Urinary bladder (tissue), 4 donors: ENCODE results near the gene ABR. TPM values are rescaled to one million over a fixed set of nuclear protein-coding genes. Genes with fewer than 3 reads are reported as not detected.

Experiments
- DNase-seq: peaks from one replicate; pipeline ENCODE4 v3.0.0-alpha.2; 2015; ENCODE audit errors: extremely low spot score
- H3K27ac ChIP-seq: one replicate; pipeline ENCODE4 v1.5.1; 2013; ENCODE audit warnings: low read depth, mild to moderate bottlenecking, moderate library complexity
- H3K36me3 ChIP-seq: one replicate; pipeline ENCODE4 v1.6.1; 2013; ENCODE audit warnings: mild to moderate bottlenecking, moderate library complexity; ENCODE audit not compliant: insufficient read depth
- H3K4me1 ChIP-seq: one replicate; pipeline ENCODE4 v1.6.1; 2013; ENCODE audit warnings: mild to moderate bottlenecking, moderate library complexity; ENCODE audit not compliant: insufficient read depth
- H3K4me3 ChIP-seq: one replicate; pipeline ENCODE4 v1.5.1; 2013; ENCODE audit warnings: low read depth, low read length
- whole genome bisulfite sequencing: extraction: QIAGEN DNeasy Blood & Tissue Kit; methylation state at CpG from one replicate; pipeline ENCODE4 v1.1.7; 2013; 5-methylcytosine and 5-hydroxymethylcytosine counted together
- polyA plus RNA-seq: library from polyadenylated mRNA; stranded (reverse); fragments of 200-250 nt; gene quantifications from one replicate; pipeline ENCODE4 v1.2.3, GENCODE V29; 2013
- total RNA-seq: library from RNA; depleted of rRNA; stranded (reverse); fragments of >200 nt; gene quantifications from one replicate; pipeline ENCODE4 v1.2.3, GENCODE V29; 2014
- donor health status: healthy with polysubstance abuse.
- donor health status: healthy.

The ABR gene
- total and polyA plus RNA-seq, 2 donors = 37.1 to 53.9 TPM

DNA sequence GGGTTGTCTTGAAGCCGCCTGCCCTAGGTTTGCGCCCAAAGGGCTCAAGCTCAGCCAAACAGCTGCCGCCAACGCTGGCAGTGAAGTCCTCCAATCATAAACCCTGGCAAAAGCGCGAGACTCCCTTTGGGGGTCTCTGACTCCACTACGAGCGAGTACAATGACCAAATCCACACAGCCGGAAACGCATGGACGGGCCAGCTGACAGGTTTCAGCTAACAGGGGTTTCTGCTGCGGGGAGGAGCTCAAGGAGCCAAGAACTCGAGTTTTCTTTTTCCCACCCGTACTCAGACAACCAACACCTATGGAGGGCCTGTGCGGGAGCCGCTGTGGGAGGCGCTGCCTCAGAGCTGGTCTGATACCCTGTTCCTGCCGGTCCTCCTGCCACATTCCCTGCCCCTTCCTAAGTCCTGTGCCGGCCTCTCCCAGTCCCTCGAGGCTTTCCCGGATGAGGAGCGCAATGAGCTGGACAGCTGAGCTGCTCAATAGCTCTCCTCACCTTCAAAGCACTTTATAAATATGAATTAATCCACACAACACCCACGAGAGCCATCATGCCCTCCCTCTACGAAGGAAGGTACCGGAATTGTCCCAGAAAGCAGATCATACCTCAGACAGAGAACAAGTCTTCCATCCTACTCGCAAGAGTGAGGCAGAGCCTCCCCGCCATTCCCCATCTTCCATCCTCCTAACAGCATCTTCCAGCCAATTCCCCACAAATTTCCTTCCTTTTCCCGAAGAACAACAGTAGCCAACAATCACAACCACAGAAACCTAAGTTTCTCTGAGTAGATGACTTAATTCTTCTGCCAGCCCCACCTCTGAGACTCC, 6.1 kb downstream of the ABR start:
- Histone ChIP-seq H3K36me3 (no peaks in the 10 kb centered on the region), H3K4me1 (no peaks in the 10 kb centered on the region), H3K27ac (no peak overlapping the region), H3K4me3 (no peak overlapping the region)
- 83% methylated on average over 28 of the region's 28 CpGs for WGBS
- no peak for DNase-seq

DNA sequence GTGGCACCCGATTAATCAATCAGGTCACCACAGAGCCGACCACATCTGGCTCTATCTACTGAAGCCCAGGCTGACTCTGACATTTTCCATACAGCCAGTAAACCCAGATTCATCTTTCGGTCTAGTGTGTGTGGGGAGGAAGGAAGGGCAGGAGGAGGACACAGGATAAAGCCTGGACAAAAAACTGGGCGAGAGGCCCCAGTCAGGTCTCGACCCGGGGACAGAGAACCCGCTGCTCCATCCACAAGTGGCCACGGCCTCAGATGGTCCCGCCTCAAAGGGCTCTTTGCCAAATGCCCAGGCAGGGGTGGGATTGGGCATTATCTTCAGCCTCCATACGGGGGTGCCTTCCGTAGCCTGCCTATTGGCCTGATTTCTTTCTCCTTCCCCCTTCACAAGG, 7.8 kb downstream of the ABR start:
- DNase-seq = no peak
- Histone ChIP-seq H3K36me3 (no peaks in the 10 kb centered on the region), H3K4me3 (no peak overlapping the region), H3K4me1 (no peaks in the 10 kb centered on the region), H3K27ac (no peak overlapping the region)
- WGBS = 79% methylated on average over 11 of the region's 11 CpGs

DNA sequence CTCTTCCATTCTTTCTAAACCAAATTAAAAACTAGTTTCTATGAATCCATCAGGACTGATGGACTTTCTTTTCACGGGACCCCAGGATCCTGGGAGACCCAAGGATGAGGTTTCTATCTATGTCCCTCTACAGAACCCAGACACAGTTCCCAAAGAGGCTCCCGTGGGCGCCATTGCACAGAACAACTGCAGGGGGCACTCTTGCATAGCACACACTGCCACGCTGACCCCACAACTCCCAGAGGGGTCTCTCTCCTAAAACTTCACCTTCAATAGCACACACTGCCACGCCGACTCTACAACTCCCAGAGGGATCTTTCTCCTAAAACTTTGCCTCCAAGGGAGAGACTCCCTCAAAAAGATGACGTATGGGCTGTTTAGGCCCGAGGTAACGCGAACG, 9.0 kb downstream of the ABR start:
- no peaks in the 10 kb centered on the region for H3K4me1 ChIP-seq
- no peak for DNase-seq
- WGBS = 89% methylated on average over 11 of the region's 11 CpGs
- no peaks in the 10 kb centered on the region for H3K36me3 ChIP-seq
- H3K27ac ChIP-seq = no peak overlapping the region
- no peak overlapping the region for H3K4me3 ChIP-seq

DNA sequence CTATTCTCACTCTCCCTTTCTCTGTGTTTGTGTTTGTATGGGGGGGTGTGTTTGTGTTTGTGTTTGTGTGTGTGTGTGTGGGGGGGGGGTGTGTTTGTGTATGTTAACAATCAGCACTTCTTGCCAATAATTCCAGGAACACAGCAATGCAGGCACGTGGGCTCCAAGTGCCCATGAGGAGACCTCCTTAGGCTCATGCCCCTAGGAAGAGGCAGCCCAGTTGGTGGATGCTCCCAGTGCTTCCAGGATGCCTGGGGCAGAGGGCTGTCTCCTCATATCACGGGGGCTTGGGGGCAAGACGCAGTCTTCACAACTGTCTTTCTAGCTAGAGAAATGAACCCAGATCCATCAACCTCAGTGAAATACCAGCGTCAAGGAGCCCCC, 9.9 kb downstream of the ABR start:
- Histone ChIP-seq H3K4me3 (no peak overlapping the region), H3K27ac (no peak overlapping the region), H3K36me3 (no peaks in the 10 kb centered on the region), H3K4me1 (no peaks in the 10 kb centered on the region)
- DNase-seq = no peak
- 83% methylated on average over 4 of the region's 4 CpGs for WGBS

DNA sequence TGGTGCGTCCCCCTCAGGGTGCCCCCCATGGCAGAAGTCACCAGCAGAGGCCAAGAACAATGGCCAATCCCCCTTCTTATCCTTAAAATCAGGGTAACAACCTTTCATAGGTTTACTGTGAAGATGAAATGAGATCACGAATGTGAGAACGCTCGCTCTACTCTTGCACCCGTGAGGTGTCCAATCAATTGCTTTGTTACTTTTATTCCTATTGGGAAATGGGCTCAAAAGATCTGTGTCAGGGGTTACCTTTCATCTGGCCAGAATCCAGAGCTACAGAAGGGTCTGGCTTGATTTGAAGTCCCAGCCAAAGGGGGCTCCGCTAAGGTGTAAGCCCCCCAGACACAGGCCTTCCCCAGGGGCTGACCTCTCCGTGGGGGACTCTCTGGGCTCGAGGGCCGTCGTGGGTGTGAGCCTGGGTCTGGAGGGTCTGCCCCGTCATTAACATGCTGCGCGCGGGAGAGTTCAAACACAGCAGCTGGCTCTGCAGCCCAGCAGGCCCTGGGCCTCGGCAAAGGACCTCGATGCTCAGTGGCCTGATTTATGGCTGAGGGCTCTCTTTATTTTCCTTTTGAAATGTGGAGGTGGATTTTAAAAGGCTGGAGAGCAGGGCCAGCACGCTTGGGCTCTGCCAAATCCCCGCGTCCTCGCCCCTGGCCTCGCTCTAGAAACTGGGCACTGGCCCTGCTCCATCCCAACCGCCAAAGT, 10.4 kb downstream of the ABR start:
- no peak for DNase-seq
- WGBS = 80% methylated on average over 22 of the region's 22 CpGs
- H3K4me1 ChIP-seq = no peaks in the 10 kb centered on the region
- H3K27ac ChIP-seq = no peak overlapping the region
- no peak overlapping the region for H3K4me3 ChIP-seq
- no peaks in the 10 kb centered on the region for H3K36me3 ChIP-seq

DNA sequence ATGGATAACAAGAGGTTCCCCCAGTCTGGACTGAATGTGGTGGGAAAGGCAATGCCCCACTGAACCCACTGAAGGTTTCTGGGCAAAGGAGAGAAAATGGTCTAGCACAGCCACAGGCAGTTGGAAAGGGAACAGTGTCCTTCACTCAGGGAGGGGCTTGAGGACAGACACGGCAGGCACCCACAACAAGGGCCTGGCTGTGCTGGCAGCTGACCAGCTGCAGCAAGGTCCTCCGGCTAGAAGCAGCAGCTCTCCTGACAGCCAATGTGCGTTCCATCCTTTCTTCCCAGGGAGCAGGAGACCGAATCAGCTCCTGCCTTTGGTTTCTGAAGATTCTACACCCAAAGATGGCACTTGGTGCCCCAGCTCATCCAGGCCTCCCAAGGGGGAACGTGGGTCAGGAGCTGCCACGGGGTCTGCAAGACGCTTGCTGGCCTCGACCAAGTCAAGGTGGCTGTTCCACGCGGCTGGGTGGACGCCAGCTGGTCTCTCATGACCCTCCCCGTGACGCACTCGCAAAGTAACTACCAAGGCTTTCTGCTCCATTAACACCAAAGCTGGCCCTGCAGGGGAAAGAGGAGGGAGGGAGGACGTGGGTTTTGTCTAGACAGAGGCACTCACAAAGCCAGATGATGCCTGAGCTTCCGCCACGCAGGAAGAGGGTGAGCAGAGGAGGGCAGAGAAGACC, 11.1 kb downstream of the ABR start:
- Histone ChIP-seq H3K27ac (no peak overlapping the region), H3K36me3 (no peaks in the 10 kb centered on the region), H3K4me3 (no peak overlapping the region), H3K4me1 (no peaks in the 10 kb centered on the region)
- DNase-seq = no peak
- WGBS = 83% methylated on average over 17 of the region's 17 CpGs

DNA sequence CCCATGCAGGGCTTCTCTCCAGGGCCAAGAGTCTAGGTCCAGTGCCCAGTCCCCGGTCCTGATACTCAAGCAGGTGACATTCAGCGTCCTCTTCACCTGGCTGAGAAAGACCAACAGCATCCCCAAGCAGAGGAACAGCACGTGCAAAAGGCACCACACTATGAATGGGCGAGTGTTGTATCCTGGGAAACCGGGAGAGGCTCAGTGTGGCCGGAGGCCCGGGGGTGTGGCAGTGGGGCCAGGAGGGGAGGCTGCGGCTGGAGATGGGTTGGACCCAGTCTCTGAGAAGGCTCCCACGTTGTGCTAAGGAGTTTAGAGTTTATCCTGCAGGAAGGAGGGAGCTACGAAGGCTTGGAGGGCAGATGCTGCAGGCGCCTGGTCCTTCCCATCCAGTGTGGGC, 13.5 kb downstream of the ABR start:
- DNase-seq = no peak
- Histone ChIP-seq H3K4me1 (no peaks in the 10 kb centered on the region), H3K36me3 (no peaks in the 10 kb centered on the region), H3K4me3 (no peak overlapping the region), H3K27ac (no peak overlapping the region)
- WGBS = 69% methylated on average over 11 of the region's 11 CpGs

DNA sequence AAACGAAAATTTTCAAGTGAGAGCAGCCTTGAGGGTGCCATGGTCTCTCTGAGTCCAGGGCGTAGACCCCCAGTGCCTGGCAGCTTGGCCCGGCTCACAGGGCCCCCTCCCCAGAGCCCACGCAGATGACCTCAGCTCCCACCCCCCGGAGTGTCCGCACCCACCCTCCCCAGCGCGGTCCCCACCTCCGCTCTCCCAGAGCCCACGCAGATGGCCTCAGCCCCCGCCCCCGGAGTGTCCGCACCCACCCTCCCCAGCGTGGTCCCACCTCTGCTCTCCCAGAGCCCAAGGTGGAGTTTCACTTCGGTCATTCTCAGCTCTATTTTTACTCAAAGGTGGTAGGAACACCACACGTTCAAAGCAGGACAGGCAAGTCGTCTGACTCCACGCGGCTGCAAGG, 13.9 kb downstream of the ABR start:
- H3K27ac ChIP-seq = no peak overlapping the region
- WGBS = 90% methylated on average over 19 of the region's 19 CpGs
- H3K4me3 ChIP-seq = no peak overlapping the region
- no peak for DNase-seq
- H3K4me1 ChIP-seq = no peaks in the 10 kb centered on the region
- H3K36me3 ChIP-seq = no peaks in the 10 kb centered on the region

DNA sequence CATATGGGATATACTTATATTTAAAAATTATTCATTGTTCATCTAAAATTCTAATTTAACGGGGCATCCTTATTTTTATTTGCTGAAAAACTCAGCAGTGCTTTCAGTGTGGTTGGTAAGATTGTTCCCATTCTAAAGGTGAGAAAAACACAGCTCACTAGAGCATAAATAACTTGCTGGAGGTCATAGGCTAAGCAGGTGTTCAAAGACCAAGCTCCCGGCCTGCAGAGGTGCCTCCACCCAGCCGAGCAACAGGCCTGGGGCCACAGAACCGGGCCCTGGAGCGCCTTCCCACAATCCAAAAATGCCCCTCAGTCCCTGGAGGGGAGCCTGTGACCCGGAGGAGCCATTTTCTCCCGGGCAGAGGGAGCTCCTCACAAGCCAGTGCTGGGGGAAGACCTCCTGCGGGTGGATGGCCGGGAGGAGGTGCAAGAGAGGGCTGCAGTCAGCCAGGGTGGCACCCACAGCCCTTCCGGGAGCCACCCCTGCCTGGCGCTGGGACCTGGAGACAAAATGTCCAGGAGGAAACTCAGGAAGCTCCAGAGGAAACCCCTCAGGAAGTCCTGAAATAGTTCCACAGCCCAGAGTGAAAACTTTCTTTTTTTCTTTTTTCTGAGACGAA, 14.7 kb downstream of the ABR start:
- H3K4me1 ChIP-seq = no peaks in the 10 kb centered on the region
- no peaks in the 10 kb centered on the region for H3K36me3 ChIP-seq
- no peak overlapping the region for H3K27ac ChIP-seq
- no peak overlapping the region for H3K4me3 ChIP-seq
- DNase-seq = no peak
- WGBS = 67% methylated on average over 12 of the region's 12 CpGs

DNA sequence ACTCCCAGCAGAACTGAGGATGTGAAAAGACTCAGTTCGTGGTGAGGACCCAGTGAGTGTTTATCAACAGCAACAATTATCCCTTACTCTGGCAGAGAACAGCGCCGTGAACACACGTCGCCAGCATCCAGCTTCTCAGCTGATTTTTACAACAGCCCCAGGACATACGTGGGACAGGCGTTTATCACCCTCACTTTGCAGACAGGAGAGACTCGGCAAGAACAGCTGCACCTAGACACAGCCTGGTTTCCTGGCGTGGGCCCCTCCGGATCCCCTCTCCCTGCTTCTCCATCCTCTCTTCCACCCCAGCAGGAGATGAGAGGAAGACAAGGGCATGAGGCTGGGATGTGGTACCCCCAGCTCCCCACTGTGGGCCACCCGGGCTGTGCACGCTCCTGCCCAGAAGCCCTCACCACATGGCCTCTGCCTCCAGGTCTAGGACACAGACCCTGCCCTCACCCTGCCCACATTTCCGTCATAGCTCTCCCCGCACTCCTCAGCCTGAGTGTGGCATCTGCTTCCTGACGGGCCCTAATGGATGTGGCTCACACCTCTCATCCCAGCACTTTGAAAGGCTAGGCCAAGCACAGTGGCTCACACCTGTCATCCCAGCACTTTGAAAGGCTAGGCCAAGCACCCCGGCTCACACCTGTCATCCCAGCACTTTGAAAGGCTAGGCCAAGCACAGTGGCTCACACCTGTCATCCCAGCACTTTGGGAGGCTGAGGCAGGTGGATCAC, 17.5 kb downstream of the ABR start:
- Histone ChIP-seq H3K27ac (no peak overlapping the region), H3K36me3 (no peaks in the 10 kb centered on the region), H3K4me1 (no peaks in the 10 kb centered on the region), H3K4me3 (no peak overlapping the region)
- WGBS = 85% methylated on average over 16 of the region's 16 CpGs
- no peak for DNase-seq

DNA sequence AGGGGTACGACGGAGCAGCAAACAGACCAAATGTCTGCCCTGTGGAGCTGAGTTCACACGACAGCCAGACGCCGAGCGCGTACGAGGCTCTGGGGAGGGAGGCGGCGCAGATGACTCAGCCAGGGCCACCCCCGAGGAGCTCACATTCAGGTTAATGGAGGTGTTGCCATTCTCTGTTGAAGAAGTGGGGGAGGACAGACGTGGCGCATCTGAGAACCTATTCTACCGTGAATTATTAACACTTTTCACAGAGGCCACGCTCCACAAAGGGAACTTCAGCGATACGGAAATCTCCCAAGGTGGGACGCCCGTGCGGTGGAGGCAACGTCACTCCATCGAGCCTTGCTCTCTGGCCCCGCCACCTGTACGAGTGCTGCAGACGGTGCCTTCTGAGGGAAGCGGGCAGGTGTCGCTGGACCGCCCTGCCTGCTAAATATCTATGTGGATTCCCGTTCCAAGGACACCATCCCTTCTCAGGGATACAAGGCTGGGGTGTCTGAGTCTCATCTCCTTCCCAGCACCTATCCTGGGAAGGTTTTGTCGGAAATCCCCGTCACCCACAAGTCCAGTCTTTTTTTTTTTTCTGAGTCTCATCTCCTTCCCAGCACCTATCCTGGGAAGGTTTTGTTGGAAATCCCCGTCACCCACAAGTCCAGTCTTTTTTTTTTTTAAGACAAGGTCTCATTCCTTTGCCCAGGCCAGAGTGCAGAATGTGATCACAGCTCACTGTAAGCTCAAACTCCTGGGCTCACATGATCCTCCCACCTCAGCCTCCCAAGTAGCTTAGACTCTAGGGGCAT, 19.0 kb downstream of the ABR start:
- no peak overlapping the region for H3K27ac ChIP-seq
- no peak overlapping the region for H3K4me3 ChIP-seq
- no peaks in the 10 kb centered on the region for H3K36me3 ChIP-seq
- WGBS = 88% methylated on average over 32 of the region's 32 CpGs
- no peaks in the 10 kb centered on the region for H3K4me1 ChIP-seq
- no peak for DNase-seq

DNA sequence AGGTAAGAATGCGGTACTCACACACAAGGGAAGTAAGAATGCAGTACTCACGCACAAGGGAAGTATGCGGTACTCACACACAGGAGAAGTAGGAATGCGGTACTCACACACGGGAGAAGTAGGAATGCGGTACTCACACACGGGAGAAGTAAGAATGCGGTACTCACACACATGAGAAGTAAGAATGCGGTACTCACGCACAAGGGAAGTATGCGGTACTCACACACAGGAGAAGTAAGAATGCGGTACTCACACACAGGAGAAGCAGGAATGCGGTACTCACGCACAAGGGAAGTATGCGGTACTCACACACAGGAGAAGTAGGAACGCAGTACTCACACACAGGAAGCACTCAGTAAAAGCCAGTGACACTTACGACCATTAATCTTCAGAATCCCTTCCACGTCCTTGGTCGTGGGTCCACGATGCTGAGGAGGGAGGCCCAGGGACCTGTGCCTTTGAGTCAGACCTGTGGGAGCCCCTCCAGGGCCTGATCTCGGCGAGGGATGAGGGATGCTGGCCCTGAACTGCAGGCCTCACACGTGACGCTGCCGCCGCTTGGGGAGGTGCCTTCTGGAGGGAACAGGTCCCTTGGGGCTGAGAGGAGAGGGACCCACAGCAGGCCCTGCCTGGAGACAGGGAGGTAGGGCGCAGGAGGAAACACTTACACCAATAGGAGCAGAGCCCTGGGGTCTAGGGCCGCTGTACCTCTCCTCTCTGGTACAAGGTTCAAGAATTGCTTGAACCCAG, 20.2 kb downstream of the ABR start:
- no peak for DNase-seq
- 93% methylated on average over 28 of the region's 28 CpGs for WGBS
- Histone ChIP-seq H3K27ac (no peak overlapping the region), H3K4me3 (no peak overlapping the region), H3K36me3 (no peaks in the 10 kb centered on the region), H3K4me1 (no peaks in the 10 kb centered on the region)
